Esophagus squamous epithelium (tissue), 5 donors: ENCODE results near the gene TMCO1. TPM values are rescaled to one million over a fixed set of nuclear protein-coding genes. Genes with fewer than 3 reads are reported as not detected.

Experiments used
- DNase-seq: peaks from one replicate; lab custom pipeline; 2025; lab: John Stamatoyannopoulos, UW
- H3K27ac ChIP-seq, 4 donors: fragments of 200-600 bp; sonication (generic); one replicate each; pipeline ENCODE4 v1.5.1; 2016 to 2019; ENCODE audit warnings: mild to moderate bottlenecking in 1 of 4
- H3K27me3 ChIP-seq, 4 donors: fragments of 200-600 bp; sonication (generic); 1 replicate in 3 of 4; 2 replicates in 1 of 4; pipeline versions ENCODE4 v1.5.1 to v1.6.0; 2017 to 2021; ENCODE audit warnings: antibody characterized with exemption in 1 of 4
- H3K36me3 ChIP-seq, 3 donors: fragments of 200-600 bp; sonication (generic); one replicate each; pipeline ENCODE4 v1.5.1; 2016 to 2019
- H3K4me1 ChIP-seq, 3 donors: fragments of 200-600 bp; sonication (generic); one replicate each; pipeline ENCODE4 v1.5.1; 2017 to 2019
- H3K4me3 ChIP-seq, 4 donors: fragments of 200-600 bp; sonication (generic); 1 replicate in 3 of 4; 2 replicates in 1 of 4; pipeline ENCODE4 v1.5.1; 2016 to 2019; ENCODE audit warnings: mild to moderate bottlenecking in 2 of 4, moderate library complexity in 1 of 4
- H3K9me3 ChIP-seq, 3 donors: fragments of 200-600 bp; sonication (generic); one replicate each; pipeline ENCODE4 v1.5.1; 2016 to 2019
- POLR2A ChIP-seq, 4 donors: fragments of 450-650 bp; IDR thresholded peaks; one replicate each; pipeline ENCODE4 v1.6.1; 2017; ENCODE audit warnings: antibody characterized with exemption in 4 of 4, mild to moderate bottlenecking in 4 of 4, moderate library complexity in 3 of 4
- WGBS, 2 donors: methylation state at CpG; one replicate each; pipeline ENCODE4 v1.1.5; 2018; 5-methylcytosine and 5-hydroxymethylcytosine counted together
- intact Hi-C: fragments of 100-400 bp; cut with DNase I; formaldehyde crosslinking; loops from one replicate; pipeline ENCODE4 v1.15.0; 2022
- total RNA-seq, 4 donors: library from RNA; depleted of rRNA; stranded (reverse); fragments of >200 nt; gene quantifications; one replicate each; pipeline ENCODE4 v1.1.0, GENCODE V29; 2016
- TF ChIP-seq, protein P1 (sequence below), 6 experiments: fragments of 450-650 bp in 4 of 6; fragments of 200-600 bp in 2 of 6; sonication (generic) in 2 of 6; IDR thresholded peaks; one replicate each; pipeline ENCODE4 v1.5.1; 2016 to 2019; ENCODE audit warnings: antibody characterized with exemption in 6 of 6, mild to moderate bottlenecking in 4 of 6, moderate library complexity in 4 of 6
- donor health status: DM: yes; HTN: yes; CAD: no.

Gene TMCO1
- total RNA-seq, 4 donors from 2014 or later = 41.4 to 79.1 (median 50.9) TPM

DNA sequence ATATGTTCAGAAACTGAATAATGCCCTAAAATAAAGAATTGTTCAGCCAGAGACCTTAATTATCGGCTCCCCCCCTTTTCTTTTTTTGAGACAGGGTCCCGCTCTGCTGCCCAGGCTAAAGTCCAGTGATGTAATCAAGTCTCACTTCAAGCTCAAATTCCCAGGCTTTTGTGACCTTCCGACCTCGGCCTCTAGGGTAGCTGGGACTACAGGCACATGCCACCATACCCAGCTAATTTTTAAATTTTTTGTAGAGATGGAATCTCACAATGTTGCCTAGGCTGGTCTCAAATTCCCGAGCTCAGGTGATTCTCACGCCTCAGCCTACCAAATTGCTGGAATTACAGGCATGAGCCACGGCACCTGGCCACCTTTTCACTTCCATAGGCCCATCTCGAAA lies 26.5 kb downstream of the TMCO1 start:
- TF ChIP-seq, protein P1, sequence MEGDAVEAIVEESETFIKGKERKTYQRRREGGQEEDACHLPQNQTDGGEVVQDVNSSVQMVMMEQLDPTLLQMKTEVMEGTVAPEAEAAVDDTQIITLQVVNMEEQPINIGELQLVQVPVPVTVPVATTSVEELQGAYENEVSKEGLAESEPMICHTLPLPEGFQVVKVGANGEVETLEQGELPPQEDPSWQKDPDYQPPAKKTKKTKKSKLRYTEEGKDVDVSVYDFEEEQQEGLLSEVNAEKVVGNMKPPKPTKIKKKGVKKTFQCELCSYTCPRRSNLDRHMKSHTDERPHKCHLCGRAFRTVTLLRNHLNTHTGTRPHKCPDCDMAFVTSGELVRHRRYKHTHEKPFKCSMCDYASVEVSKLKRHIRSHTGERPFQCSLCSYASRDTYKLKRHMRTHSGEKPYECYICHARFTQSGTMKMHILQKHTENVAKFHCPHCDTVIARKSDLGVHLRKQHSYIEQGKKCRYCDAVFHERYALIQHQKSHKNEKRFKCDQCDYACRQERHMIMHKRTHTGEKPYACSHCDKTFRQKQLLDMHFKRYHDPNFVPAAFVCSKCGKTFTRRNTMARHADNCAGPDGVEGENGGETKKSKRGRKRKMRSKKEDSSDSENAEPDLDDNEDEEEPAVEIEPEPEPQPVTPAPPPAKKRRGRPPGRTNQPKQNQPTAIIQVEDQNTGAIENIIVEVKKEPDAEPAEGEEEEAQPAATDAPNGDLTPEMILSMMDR (IDR thresholded peaks at IDR 0.05) = no peak
- Histone ChIP-seq H3K27me3 (no peaks in the 10 kb centered on the region), H3K27ac (no peak overlapping the region), H3K9me3 (no peaks in the 10 kb centered on the region), H3K36me3 (peaks cover 7 to 97% (median 29%) of the 10 kb centered on the region in 3 donors), H3K4me1 (no peaks in the 10 kb centered on the region), H3K4me3 (no peak overlapping the region)
- intact Hi-C loops = no loop called here
- 96 to 97% methylated on average over 8 of the region's 8 CpGs for WGBS, 2 donors
- no peak for DNase-seq

DNA sequence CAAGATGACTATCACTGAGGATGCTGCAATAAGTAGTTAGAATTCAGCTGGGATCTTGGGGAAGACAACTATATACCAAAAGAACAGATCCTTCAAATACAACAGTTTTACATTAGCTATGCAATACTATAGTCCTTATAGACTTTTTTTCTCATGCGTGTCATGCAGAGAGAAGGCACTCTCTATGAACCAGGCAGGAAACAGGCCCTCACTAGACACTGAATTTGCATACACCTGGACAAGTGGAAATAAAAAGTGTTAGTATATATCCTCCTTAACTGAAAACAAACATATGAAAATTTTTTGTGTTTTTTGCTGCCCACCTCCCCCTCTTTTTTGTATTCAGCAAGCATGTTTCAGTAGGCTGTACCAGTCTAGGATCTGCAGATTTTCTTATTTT lies 29.9 kb downstream of the TMCO1 start:
- H3K27ac ChIP-seq = no peak overlapping the region
- no peaks in the 10 kb centered on the region for H3K4me1 ChIP-seq
- TF ChIP-seq, protein P1 (IDR thresholded peaks at IDR 0.05) = no peak
- no peak for TF ChIP-seq POLR2A (IDR thresholded peaks at IDR 0.05)
- DNase-seq = no peak
- H3K36me3 ChIP-seq = peaks cover 7 to 95% (median 23%) of the 10 kb centered on the region in 3 donors
- WGBS, 2 donors = 81 to 95% methylated on average over 1 of the region's 1 CpG
- intact Hi-C loops = no loop called here
- no peak overlapping the region for H3K4me3 ChIP-seq
- no peaks in the 10 kb centered on the region for H3K27me3 ChIP-seq
- no peaks in the 10 kb centered on the region for H3K9me3 ChIP-seq

DNA sequence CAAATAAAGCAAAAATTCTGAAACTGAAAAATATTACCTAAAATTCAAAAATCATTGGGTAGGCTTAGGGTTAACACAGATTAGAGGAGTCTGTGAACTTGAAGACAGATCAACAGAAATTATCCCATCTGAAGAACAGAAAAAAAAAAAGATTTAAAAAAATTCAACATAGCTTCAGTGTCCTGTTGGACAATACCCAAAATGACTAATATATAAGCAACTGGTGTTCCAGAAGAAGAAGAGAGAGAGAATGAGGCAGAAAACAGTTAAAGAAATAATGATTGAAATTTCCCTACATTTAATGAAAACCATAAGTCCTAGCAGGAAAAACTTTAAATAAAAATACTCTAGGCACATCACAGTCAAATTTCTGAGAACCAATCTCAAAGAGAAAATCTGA lies 31.5 kb downstream of the TMCO1 start:
- Histone ChIP-seq H3K36me3 (peaks cover 0 to 95% (median 13%) of the 10 kb centered on the region in 3 donors), H3K27me3 (no peaks in the 10 kb centered on the region), H3K27ac (no peak overlapping the region), H3K4me1 (no peaks in the 10 kb centered on the region), H3K9me3 (no peaks in the 10 kb centered on the region), H3K4me3 (no peak overlapping the region)
- intact Hi-C loops = loop anchor here (2.0 kb wide), 1 partner anchor 18 kb away; no protein-coding TSS in a partner anchor
- no peak for DNase-seq
- no peak for TF ChIP-seq POLR2A (IDR thresholded peaks at IDR 0.05)
- TF ChIP-seq, protein P1 (IDR thresholded peaks at IDR 0.05) = no peak

DNA sequence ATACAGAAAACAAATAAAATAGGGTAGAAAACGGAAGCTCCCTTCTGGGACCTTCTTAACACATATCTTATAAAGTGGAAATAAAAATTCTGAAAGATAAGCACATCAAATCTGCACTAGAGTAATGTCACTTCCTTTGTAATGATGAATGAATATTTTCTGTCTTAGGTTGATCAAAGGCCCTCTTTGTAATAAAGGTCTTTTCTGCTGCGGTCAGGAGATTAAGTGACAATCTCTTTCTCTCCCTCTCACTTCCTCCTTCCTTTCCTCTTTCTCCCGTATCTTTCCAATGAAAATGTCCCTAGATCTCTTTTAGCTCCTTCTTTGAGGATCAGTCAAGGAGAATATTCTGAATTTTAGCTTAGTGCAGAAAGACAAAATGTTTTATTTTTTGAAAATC lies 33.8 kb downstream of the TMCO1 start:
- Histone ChIP-seq H3K27ac (no peak overlapping the region), H3K4me3 (no peak overlapping the region), H3K9me3 (no peaks in the 10 kb centered on the region), H3K36me3 (peaks cover 0 to 93% (median 0%) of the 10 kb centered on the region in 3 donors), H3K27me3 (no peaks in the 10 kb centered on the region), H3K4me1 (no peaks in the 10 kb centered on the region)
- TF ChIP-seq, protein P1 (IDR thresholded peaks at IDR 0.05) = no peak
- no peak for TF ChIP-seq POLR2A (IDR thresholded peaks at IDR 0.05)
- 81 to 87% methylated on average over 3 of the region's 3 CpGs for WGBS, 2 donors
- DNase-seq = no peak
- intact Hi-C loops = no loop called here

DNA sequence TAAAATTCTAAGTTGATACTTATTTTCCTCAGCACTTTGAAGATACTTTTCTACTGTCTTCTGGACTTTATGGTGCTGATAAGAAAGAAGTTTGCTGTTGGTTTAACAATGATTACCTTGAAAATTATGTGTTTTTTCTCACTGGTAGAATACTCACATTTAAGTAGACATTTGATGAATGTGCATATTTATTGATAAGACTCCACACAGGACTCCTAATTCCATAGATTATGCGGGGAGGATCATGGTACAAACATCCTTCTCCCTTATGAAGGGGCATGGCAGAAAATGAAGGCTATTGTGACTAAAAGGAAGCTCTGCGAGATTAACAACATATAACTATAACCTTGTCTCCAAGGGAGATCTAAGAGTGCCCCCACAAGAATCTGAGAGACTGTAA lies 41.8 kb downstream of the TMCO1 start:
- intact Hi-C loops = no loop called here

More for the DNA sequence above, 41.8 kb downstream of the TMCO1 start:
- H3K36me3 ChIP-seq = peaks cover 0 to 61% (median 8%) of the 10 kb centered on the region in 3 donors
- H3K4me3 ChIP-seq = no peak overlapping the region
- TF ChIP-seq POLR2A (IDR thresholded peaks at IDR 0.05) = no peak
- TF ChIP-seq, protein P1 (IDR thresholded peaks at IDR 0.05) = no peak
- H3K4me1 ChIP-seq = no peaks in the 10 kb centered on the region
- no peak overlapping the region for H3K27ac ChIP-seq
- DNase-seq = no peak
- H3K27me3 ChIP-seq = no peaks in the 10 kb centered on the region
- WGBS, 2 donors = 92% methylated on average over 2 of the region's 2 CpGs
- no peaks in the 10 kb centered on the region for H3K9me3 ChIP-seq
